Fibroblast of lung (primary cell): ENCODE measurements around the gene YBX1.

Experiments used
- CTCF ChIP-seq, 2 donors: IDR thresholded peaks in 1 of 2; conservative IDR thresholded peaks in 1 of 2; 1 replicate in 1 of 2; 2 replicates in 1 of 2; pipeline ENCODE4 v1.5.1; 2011 to 2012; ENCODE audit warnings: low read length in 2 of 2, control low read depth in 1 of 2, inconsistent platforms in 1 of 2, low read depth in 1 of 2, mild to moderate bottlenecking in 1 of 2
- EZH2 ChIP-seq: IDR thresholded peaks from 2 replicates; pipeline ENCODE4 v1.5.1; 2012; ENCODE audit warnings: low read length, control low read depth, mild to moderate bottlenecking; ENCODE audit errors: missing control alignments

DNA sequence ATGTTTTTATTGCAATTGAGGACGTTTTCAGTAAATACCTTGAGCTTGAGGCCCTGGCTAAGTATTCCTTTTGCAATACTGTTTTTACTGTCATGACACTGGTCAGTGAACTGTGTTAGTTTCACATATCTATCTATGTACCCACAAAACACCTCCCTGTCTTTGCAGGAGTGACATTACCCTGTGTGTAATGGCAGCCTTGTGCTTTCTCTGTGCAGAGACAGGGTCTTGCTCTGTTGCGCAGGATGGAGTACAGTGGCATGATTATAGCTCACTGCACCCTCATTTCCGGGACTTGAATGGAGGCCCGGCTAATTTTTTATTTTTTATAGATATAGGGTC is 8.9 kb downstream of the YBX1 start:
- TF ChIP-seq CTCF (conservative IDR thresholded peaks at IDR 0.05 in 1 of 2, IDR thresholded peaks at IDR 0.05 in 1 of 2; ENCODE audit: low read depth in 1 of 2, low read length in 2 of 2): no peak
- TF ChIP-seq EZH2: no peak
